GM21381 (cell line): ENCODE results near the gene YOD1.
"Not testable (repeated sequence)": the region's sequence is repeated elsewhere in the genome, so short reads cannot be mapped to it uniquely, and the experiment has no call there.

Source experiments
- ATAC-seq: cut with Tn5 transposase; IDR thresholded peaks from one replicate; pipeline ENCODE4 v1.9.1; 2021; ENCODE audit warnings: mild to moderate bottlenecking, moderate library complexity; ENCODE audit not compliant: unreplicated experiment

Gene YOD1

GRCh38 chr1:207050480-207051190 lies 373 bp downstream of the YOD1 start:
- peak; percentile 46 for ATAC-seq

DNA sequence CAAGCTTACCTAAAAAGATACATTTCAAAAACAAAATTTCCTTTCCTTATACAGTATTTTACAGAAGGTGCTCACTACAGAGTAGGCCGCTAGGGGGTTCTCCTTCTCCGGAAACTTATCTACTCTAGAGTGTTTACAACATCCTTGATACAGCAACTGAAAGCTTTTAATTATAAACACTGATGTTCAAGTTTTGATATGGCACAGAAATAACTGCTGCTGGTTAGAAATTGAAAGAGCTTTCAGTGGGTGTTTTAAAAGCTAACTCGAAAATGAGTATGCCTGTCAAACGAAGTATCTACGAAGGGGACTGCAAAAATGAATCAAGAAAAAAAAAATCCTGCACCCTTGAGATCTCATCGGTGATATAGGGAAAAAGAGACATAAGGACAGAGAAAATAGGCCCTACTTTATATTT lies 1.0 kb downstream of the YOD1 start:
- peak; percentile 43 for ATAC-seq

- ATAC-seq = no peak
Measured at GRCh38 chr1:207049514-207049913, 1.5 kb downstream of the YOD1 start.

- no peak for ATAC-seq
Measured at GRCh38 chr1:207049054-207049453, 2.0 kb downstream of the YOD1 start.

GRCh38 chr1:207048041-207048440 lies 3.0 kb downstream of the YOD1 start:
- ATAC-seq = no peak

- no peak for ATAC-seq
Measured at GRCh38 chr1:207047505-207047904, 3.5 kb downstream of the YOD1 start.

- no peak for ATAC-seq
Measured at GRCh38 chr1:207045453-207045852, 5.6 kb downstream of the YOD1 start.

GRCh38 chr1:207041397-207041796 lies 9.6 kb downstream of the YOD1 start:
- not testable (repeated sequence) for ATAC-seq

DNA sequence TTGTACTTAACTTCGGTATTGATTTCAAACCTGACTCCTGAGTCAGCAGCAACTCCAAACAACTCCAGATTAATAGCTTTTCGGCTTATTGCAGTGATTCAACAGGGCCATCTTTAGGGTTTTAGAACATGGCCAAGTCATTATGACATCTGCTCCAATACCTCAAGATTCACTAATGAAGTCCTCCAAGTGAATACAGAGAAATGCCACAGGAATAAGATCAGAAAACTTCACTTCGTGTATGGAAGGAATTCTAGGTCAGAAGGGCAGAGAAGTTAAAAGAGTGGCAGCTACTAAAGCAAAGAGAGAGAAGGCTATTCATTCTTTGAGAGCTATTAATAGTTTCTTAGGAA lies 10.9 kb downstream of the YOD1 start:
- no peak for ATAC-seq

DNA sequence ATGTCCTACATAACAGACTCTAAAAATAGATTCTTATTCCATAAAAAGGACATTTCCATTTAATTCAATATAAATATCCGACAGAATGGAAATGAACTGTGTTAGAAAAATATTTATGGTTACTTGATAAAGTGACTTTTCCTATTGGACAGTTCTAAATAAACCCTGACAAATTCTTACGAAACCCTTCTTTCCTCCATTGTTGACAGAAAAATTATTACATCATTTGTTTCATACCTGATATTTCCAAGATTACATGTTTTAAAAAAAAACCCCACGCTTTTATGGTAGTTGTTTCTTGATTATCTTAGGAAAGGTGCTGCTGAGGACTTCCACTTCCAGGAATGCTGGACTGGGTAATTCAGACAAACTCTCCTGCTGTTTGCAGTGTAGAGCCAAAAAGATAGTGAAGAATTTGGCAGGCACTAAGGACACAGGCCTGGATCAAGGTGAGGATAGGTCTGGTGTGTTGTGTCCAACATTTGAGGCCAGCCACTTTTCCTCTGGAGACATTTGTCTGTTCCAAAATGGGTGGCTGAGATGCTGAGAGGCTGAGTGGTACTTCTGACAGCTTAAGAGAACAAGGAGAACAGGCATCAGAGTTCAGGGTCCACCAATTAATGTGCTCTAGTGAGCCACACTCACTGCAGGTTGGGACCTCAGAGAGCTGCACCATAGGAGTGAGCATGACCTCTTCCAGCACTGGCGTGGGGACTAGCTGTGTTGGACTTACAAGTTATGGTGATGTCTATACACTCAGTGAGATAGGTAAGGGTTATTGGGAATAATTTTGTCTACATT lies 11.4 kb downstream of the YOD1 start:
- ATAC-seq = no peak

DNA sequence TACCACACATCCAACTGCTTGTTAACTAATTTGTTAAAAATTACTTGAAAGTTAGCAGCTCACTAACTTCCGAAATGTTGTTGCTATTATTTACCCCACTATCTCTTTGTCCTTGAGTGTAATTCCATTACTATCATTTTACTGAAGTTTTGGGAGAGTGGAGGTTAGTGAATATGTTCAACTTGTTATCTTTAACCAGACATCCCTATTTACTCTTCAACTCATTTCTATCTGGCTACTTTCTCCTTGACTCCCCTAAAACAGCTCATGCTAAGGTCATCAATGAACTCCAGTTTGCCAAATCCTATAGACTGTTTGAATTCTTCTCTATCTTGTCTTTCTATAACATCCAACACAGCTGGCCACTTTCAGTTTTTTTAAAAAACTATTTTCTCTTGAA lies 14.1 kb downstream of the YOD1 start:
- no peak for ATAC-seq

- no peak for ATAC-seq
Measured at GRCh38 chr1:207035877-207036551, 15.0 kb downstream of the YOD1 start.

DNA sequence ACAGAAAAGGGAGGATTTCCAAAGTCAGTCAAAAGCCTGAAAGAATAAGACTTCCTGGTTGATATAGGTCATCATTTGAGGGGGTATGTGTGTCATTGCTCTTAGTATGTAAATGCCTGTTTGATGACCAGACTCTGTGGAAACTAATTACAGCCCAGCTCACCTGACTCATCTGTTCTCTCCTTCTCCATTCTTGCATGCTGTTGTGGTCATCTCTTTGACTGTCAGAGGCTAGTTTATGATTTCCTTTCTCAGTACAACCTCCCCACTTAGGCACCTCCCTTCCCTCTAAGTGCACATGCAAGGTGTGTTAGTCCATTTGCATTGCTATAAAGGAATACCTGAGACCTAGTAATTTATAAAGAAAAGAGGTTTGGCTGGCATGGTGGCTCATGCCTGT lies 16.0 kb downstream of the YOD1 start:
- no peak for ATAC-seq

DNA sequence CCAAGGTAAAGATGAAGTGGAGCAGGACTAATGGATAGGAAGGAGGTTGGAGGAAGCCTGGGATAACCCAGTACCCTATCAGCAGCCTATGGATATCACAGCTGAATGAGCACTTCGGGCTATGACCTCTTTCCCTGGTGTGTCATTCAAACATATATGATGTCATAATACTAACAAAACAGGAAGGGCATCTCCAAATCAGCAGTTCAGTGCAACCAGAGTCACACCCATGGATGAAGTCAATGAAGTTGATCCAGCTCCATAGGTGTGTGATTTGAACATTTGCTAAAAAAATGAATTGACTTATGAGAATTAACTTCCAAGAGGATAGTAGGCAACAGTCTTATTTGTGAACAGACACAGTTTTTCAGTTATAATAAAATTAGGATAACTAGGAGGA lies 16.8 kb downstream of the YOD1 start:
- ATAC-seq = no peak

DNA sequence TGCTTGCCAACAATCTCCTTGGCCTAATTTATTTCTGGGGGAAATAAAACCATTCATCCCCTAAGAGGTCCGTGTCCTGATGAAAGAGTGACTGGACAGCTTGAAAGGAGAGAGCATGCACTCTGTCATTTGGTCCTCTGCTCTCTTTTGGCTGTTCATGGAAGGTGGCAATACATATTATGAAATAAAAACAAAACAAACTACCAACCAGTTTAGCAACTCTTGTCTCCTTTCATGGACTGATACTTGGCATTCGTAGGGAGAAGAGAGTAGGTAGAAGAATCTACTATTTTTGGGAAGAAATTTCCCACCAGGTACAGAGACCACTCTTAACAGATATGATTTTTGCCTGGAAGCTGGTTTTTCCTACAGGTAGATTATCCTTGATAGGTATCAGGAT lies 17.7 kb downstream of the YOD1 start:
- ATAC-seq = no peak

GRCh38 chr1:207032528-207033017 lies 18.4 kb downstream of the YOD1 start, which contains the start of gene C1orf116:
TSS of gene C1orf116 (minus strand) at chr1:207032756. CDS start at chr1:207027598, 5,158 bp downstream.
- no peak for ATAC-seq

DNA sequence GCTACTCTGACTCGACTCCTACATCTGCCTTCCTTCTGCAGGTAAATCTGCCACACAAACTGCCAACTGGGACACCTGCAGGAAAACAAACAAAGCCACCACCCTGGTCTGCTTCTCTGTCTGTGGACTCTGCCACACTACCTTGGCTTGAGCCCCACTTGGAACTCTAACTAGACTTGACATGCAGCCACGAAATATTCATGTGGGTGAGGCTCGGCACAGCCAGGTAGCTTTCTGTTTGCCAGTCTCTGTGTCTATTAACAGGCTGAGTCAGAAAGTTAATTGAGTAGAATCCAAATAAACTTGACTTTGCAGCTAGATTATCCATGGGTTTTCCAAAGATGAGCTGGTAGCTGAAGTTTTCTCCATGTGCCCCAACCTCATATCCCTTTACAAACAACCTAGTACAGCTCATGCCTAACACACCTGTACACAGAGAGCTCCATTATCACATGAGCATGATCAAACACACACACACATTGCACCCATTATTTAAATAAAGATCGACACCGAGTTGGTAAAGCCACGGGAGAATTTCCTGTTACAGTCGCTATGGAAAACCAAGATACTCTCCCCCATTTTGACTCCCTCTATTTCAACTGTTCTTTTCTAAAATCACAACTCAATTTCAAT lies 19.3 kb downstream of the YOD1 start:
- no peak for ATAC-seq

GRCh38 chr1:207031016-207031415 lies 20.0 kb downstream of the YOD1 start:
- ATAC-seq = no peak

- no peak for ATAC-seq
Measured at GRCh38 chr1:207030522-207031009, 20.4 kb downstream of the YOD1 start.

DNA sequence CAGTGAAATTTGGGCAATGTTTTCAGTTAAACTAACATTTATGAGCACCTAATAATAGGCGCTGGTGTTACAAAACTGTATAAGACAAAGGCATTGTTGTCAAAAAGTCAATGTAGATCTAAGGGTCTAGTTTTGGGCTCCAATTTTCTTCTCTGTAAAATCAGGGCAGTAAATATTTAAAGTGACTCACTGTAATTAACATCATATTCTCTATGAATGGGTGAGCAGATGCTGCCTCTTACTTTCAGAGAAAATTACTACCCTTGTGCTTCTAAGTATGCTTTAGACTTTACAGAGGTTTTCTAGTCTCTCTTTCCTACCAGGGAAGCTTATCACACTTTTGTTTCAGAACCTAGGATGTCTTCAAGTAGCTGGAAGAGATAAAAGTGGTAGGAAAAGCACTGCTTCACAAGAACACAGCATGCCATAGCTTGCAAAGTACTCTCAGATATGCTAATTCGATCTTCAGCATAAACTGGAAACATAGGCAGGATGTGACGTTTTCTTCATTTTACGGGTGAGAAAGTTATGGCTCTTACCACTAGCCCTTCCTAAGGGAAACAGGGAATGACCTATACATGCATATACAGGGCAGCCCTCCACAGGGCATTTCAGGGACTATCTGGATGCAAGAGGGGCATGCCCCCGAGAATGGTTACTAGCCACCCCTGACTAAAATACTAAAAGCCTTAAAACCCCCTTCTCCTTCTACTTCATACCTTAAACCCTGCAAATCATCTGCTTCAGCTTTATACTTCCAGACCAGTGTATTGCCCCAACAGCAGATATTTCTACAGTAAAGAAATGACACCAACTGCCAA lies 21.1 kb downstream of the YOD1 start:
- no peak for ATAC-seq
